Stimulated activated CD4-positive, alpha-beta T cell treated with anti-CD3 and anti-CD28 coated beads, Interleukin-1b, Interleukin-23, amount 100 ng/mL, for 1 hour (primary cell): ENCODE results near the gene TNKS1BP1.
"Not testable (repeated sequence)": the region's sequence is repeated elsewhere in the genome, so short reads cannot be mapped to it uniquely, and the experiment has no call there.

Experiments
- DNase-seq, 2 donors: peaks; one replicate each; pipeline ENCODE4 v3.0.0-alpha.2; 2020; ENCODE audit warnings: low read depth in 2 of 2

Gene TNKS1BP1

GRCh38 chr11:57310630-57311086, 14.1 kb downstream of the TNKS1BP1 start:
- no peak for DNase-seq

- DNase-seq = no peak
Measured at GRCh38 chr11:57310091-57310490, 14.7 kb downstream of the TNKS1BP1 start.

- no peak for DNase-seq
Measured at GRCh38 chr11:57309106-57310059, 15.4 kb downstream of the TNKS1BP1 start.

- DNase-seq = no peak
Measured at GRCh38 chr11:57308426-57309060, 16.2 kb downstream of the TNKS1BP1 start.

DNA sequence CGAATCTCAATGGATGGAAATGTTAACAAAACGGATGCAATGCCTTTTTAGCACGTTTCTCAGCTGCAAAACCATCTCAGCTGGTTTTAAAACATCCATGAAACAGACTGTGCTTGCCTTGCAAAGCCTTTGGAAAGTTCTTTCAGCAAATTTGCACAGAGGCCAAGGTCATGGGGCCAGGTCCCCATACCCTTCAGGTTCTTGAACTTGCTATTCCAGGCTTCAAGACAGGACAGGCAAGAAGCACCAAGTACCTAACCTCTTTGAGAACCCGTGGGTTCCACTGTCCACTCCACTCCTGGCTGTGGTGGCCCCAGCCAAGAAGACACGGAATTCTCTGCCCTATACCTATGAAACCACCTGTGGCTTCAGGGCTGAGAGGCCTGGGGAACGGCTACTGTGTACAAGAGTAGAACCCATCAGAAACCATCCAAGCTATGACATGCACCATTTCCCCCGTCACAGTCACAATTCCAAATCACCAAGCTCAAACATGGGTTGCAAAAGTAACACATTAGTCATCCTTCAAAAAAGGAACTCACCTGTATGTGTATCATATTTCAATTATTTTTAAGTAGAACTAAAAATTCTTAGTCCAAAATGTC, 17.0 kb downstream of the TNKS1BP1 start:
- DNase-seq = no peak

GRCh38 chr11:57306940-57307565, 17.7 kb downstream of the TNKS1BP1 start:
- DNase-seq = no peak

- no peak for DNase-seq
Measured at GRCh38 chr11:57306161-57306876, 18.4 kb downstream of the TNKS1BP1 start.

- DNase-seq = no peak
Measured at GRCh38 chr11:57305523-57305922, 19.2 kb downstream of the TNKS1BP1 start.

GRCh38 chr11:57303990-57304579, 20.7 kb downstream of the TNKS1BP1 start:
- no peak for DNase-seq

DNA sequence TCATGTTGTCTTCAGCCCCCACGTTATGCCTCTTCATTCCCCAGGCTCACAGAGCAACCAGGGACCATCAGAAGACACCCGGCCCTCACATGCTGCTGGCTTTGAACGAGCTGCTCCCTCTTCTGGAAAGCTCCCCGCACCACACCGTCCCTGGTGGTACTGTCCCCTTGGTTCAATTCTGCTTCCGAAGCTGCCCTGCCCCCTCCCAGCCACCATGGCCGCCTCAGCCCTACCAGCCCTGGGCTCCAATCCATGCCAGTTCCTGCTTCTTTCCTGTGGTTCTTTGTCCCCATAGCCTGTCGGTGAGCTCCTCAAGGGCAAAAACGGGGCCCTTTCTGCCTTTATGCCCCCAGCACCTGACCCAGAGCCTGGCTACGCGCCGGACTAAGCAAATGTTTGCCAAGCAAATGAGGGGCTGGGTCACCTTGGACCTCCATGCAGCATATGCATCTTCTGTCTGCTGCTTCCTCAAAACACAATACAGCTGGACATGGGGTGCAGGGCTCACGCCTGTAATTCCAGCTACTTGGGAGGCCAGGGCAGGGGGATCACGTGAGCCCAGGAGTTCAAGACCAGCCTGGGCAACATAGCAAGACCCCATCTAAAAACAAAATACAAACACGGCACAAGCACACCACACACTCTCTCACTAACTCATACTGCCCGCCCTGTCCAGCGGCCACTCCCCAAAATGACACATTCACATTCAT, 21.3 kb downstream of the TNKS1BP1 start:
- no peak for DNase-seq

- no peak for DNase-seq
Measured at GRCh38 chr11:57302489-57302888, 22.3 kb downstream of the TNKS1BP1 start.

GRCh38 chr11:57301711-57302423, 22.9 kb downstream of the TNKS1BP1 start:
- no peak for DNase-seq

DNA sequence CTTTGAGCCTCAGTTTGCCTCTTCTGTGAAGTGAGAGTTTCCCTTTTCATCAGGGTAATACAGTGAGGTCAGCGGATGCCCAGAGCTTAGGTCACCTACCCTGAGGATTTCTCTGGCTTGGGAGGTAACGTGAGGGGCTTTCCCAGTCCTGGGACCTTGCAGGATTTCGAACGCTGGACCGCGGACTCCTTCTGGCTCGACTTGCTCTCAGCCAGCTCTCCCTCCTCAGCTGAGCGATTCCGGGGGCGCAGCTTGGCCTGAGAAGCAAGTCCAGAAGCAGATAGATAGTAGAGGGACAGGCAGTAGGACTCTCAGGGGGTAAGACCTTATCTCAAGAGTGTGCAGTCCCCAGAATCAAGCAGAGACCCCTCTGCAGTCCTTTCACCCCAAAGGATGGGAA, 24.0 kb downstream of the TNKS1BP1 start:
- DNase-seq = no peak

DNA sequence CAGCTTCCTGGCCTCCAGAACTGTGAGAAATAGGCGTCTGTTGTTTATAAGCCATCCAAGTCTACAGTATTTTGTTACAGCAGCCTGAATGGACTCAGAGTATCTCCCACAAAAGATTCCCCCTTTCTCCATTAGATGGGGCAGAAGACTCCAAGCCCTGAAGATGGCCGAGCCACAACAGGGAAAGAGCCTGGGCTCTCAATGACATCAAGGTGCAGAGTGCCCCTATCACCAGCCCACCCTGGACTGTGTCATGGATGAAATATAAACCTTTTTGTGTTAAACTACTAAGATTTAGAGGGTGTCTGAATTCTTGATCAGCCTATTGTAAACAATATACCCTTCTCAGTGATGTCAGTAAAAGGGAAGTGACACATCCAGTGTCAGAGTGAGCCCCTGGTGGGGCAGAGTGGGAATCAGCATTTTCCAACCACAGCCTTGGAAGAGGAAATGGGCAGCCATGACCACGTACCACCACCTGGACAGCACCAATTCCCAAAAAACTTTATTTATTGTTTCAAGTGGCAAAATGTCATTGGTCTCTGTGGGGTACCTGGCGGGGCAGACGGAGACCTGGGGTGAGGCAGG, 25.5 kb downstream of the TNKS1BP1 start:
- DNase-seq = no peak

GRCh38 chr11:57297221-57297620, 27.5 kb downstream of the TNKS1BP1 start:
- DNase-seq = no peak

- not testable (repeated sequence) for DNase-seq
Measured at GRCh38 chr11:57296205-57296604, 28.5 kb downstream of the TNKS1BP1 start.

- DNase-seq = no peak
Measured at GRCh38 chr11:57294225-57295131, 30.3 kb downstream of the TNKS1BP1 start.

DNA sequence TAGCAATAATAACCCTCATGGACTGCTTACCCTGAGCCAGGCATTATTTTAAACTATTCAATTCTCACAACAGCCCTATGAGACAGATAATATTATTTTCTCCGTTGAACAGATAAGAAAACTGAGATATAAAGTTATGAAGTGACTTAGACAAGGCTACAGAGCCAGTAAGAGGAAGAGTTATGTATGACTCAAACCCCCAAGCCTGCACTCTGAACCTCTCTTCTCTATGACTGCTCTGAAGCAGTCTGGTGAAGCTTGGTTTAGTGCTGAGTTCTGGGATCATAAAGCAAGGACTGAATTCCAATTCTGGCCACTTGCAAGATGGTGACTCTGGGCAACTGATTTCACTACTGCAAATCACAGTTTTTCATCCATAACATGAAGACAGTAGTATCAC, 34.5 kb downstream of the TNKS1BP1 start:
- no peak for DNase-seq
